Stomach (tissue), 4 donors: ENCODE measurements around the gene CNTNAP4.

Experiments
- CTCF ChIP-seq, 7 experiments: fragments of 450-650 bp in 4 of 7; fragments of 200-600 bp in 3 of 7; sonication (generic) in 3 of 7; IDR thresholded peaks; one replicate each; pipeline ENCODE4 v1.5.1; 2016 to 2019; ENCODE audit warnings: antibody characterized with exemption in 7 of 7, control low read depth in 2 of 7, mild to moderate bottlenecking in 1 of 7
- EP300 ChIP-seq: sonication (generic); formaldehyde crosslinking; IDR thresholded peaks from one replicate; pipeline ENCODE4 v1.6.1; 2017; ENCODE audit warnings: antibody characterized with exemption
- POLR2AphosphoS5 ChIP-seq, 3 donors: sonication (generic); formaldehyde crosslinking; IDR thresholded peaks; one replicate each; pipeline ENCODE4 v1.6.1; 2016; ENCODE audit warnings: antibody characterized with exemption in 3 of 3

- no peak for TF ChIP-seq POLR2AphosphoS5 (IDR thresholded peaks at IDR 0.05)
- no peak for TF ChIP-seq CTCF (IDR thresholded peaks at IDR 0.05)
- no peak for TF ChIP-seq EP300
These were observed 51.9 kb downstream of the CNTNAP4 start for GRCh38 chr16:76329106-76329505.
